Liver (tissue), 9 donors: ENCODE results near the gene PREX1. TPM values are rescaled to one million over a fixed set of nuclear protein-coding genes. Genes with fewer than 3 reads are reported as not detected.

Experiments
- DNase-seq: peaks from one replicate; pipeline ENCODE4 v3.0.0-alpha.2; 2017; ENCODE audit warnings: low spot score
- H3K27ac ChIP-seq, 2 donors: one replicate each; pipeline ENCODE4 v1.7.0; 2013; ENCODE audit warnings: inconsistent platforms in 2 of 2, low read length in 2 of 2, control low read depth in 1 of 2, low read depth in 1 of 2, mild to moderate bottlenecking in 1 of 2
- H3K27me3 ChIP-seq, 4 donors: one replicate each; pipeline versions ENCODE4 v1.6.1 to v1.7.0; 2013; ENCODE audit warnings: low read length in 3 of 4, inconsistent platforms in 1 of 4, mild to moderate bottlenecking in 1 of 4, moderate library complexity in 1 of 4; ENCODE audit not compliant: control insufficient read depth in 4 of 4, insufficient read depth in 4 of 4
- H3K36me3 ChIP-seq, 4 donors: one replicate each; pipeline versions ENCODE4 v1.6.1 to v1.7.0; 2013; ENCODE audit warnings: low read length in 3 of 4, mild to moderate bottlenecking in 3 of 4, low read depth in 1 of 4, moderate library complexity in 1 of 4; ENCODE audit not compliant: control insufficient read depth in 4 of 4, insufficient read depth in 3 of 4
- H3K4me1 ChIP-seq, 4 donors: one replicate each; pipeline versions ENCODE4 v1.6.1 to v1.7.0; 2013; ENCODE audit warnings: low read length in 3 of 4, mild to moderate bottlenecking in 3 of 4, moderate library complexity in 1 of 4; ENCODE audit not compliant: control insufficient read depth in 4 of 4, insufficient read depth in 4 of 4
- H3K4me3 ChIP-seq, 3 donors: one replicate each; pipeline versions ENCODE4 v1.6.1 to v1.7.0; 2013; ENCODE audit warnings: low read length in 3 of 3, control low read depth in 1 of 3, low read depth in 1 of 3, mild to moderate bottlenecking in 1 of 3
- H3K9ac ChIP-seq, 2 donors: one replicate each; pipeline ENCODE4 v1.7.0; 2013; ENCODE audit warnings: low read length in 2 of 2, mild to moderate bottlenecking in 2 of 2, moderate library complexity in 2 of 2, control low read depth in 1 of 2, low read depth in 1 of 2
- H3K9me3 ChIP-seq, 4 donors: one replicate each; pipeline versions ENCODE4 v1.6.1 to v1.7.0; 2013; ENCODE audit warnings: low read length in 3 of 4; ENCODE audit not compliant: control insufficient read depth in 4 of 4
- ATF3 ChIP-seq: IDR thresholded peaks from 2 replicates; pipeline ENCODE4 v1.6.1; 2016; ENCODE audit warnings: antibody characterized with exemption
- CTCF ChIP-seq: fragments of 150-350 bp; IDR thresholded peaks from 2 replicates; pipeline ENCODE4 v1.5.1; 2017; ENCODE audit warnings: improper control_type of control experiment, low read depth, low read length; ENCODE audit not compliant: missing input control
- EGR1 ChIP-seq, 2 donors: IDR thresholded peaks; 2 replicates each; pipeline ENCODE4 v1.6.1; 2016 to 2018; ENCODE audit warnings: antibody characterized with exemption in 2 of 2, low read depth in 2 of 2
- FOXA1 ChIP-seq: IDR thresholded peaks from 2 replicates; pipeline ENCODE4 v1.6.1; 2016; ENCODE audit warnings: antibody characterized with exemption
- FOXA2 ChIP-seq: IDR thresholded peaks from 2 replicates; pipeline ENCODE4 v1.6.1; 2016; ENCODE audit warnings: antibody characterized with exemption
- GABPA ChIP-seq, 2 donors: IDR thresholded peaks in 1 of 2; conservative IDR thresholded peaks in 1 of 2; 2 replicates each; pipeline ENCODE4 v1.6.1; 2016; ENCODE audit warnings: antibody characterized with exemption in 2 of 2, mild to moderate bottlenecking in 1 of 2, moderate library complexity in 1 of 2
- HNF4A ChIP-seq, 2 donors: conservative IDR thresholded peaks; 2 replicates each; pipeline ENCODE4 v1.6.1; 2016; ENCODE audit warnings: antibody characterized with exemption in 2 of 2, mild to moderate bottlenecking in 2 of 2
- HNF4G ChIP-seq: IDR thresholded peaks from 2 replicates; pipeline ENCODE4 v1.6.1; 2016; ENCODE audit warnings: antibody characterized with exemption
- JUND ChIP-seq, 2 donors: IDR thresholded peaks; 2 replicates each; pipeline ENCODE4 v1.6.1; 2016; ENCODE audit warnings: antibody characterized with exemption in 2 of 2
- MAX ChIP-seq: IDR thresholded peaks from 2 replicates; pipeline ENCODE4 v1.6.1; 2016; ENCODE audit warnings: antibody characterized with exemption
- NR2F2 ChIP-seq: IDR thresholded peaks from 2 replicates; pipeline ENCODE4 v1.6.1; 2016; ENCODE audit warnings: antibody characterized with exemption
- RAD21 ChIP-seq, 2 donors: IDR thresholded peaks; 2 replicates each; pipeline ENCODE4 v1.6.1; 2016; ENCODE audit warnings: antibody characterized with exemption in 2 of 2, mild to moderate bottlenecking in 2 of 2
- REST ChIP-seq: IDR thresholded peaks from 2 replicates; pipeline ENCODE4 v1.6.1; 2016; ENCODE audit warnings: antibody characterized with exemption, mild to moderate bottlenecking
- RXRA ChIP-seq, 2 donors: IDR thresholded peaks; 2 replicates each; pipeline ENCODE4 v1.6.1; 2017 to 2018; ENCODE audit warnings: antibody characterized with exemption in 2 of 2, mild to moderate bottlenecking in 1 of 2
- SP1 ChIP-seq: IDR thresholded peaks from 2 replicates; pipeline ENCODE4 v1.6.1; 2018; ENCODE audit warnings: antibody characterized with exemption, mild to moderate bottlenecking
- TAF1 ChIP-seq: conservative IDR thresholded peaks from 2 replicates; pipeline ENCODE4 v1.6.1; 2016; ENCODE audit warnings: antibody characterized with exemption, mild to moderate bottlenecking
- YY1 ChIP-seq: IDR thresholded peaks from 2 replicates; pipeline ENCODE4 v1.6.1; 2016; ENCODE audit warnings: antibody characterized with exemption, mild to moderate bottlenecking
- ZBTB33 ChIP-seq: IDR thresholded peaks from 2 replicates; pipeline ENCODE4 v1.6.1; 2016; ENCODE audit warnings: antibody characterized with exemption
- WGBS: extraction: QIAGEN DNeasy Blood & Tissue Kit; methylation state at CpG from one replicate; pipeline ENCODE4 v1.1.7; 2013; 5-methylcytosine and 5-hydroxymethylcytosine counted together
- polyA plus RNA-seq, 2 donors: library from polyadenylated mRNA; stranded (reverse) in 1 of 2; unstranded in 1 of 2; fragments of 200-250 nt in 1 of 2; fragments of >200 nt in 1 of 2; fragmentation: Nextera tagmentation in 1 of 2; extraction: Ambion mirVana in 1 of 2; gene quantifications; one replicate each; pipeline versions ENCODE4 v1.2.1 to v1.2.3, GENCODE V29; 2013 to 2015
- total RNA-seq, 2 donors: library from RNA; depleted of rRNA; stranded (reverse); fragments of >200 nt; gene quantifications; one replicate each; pipeline ENCODE4 v1.2.3, GENCODE V29; 2014
- donor health status: healthy.
- donor health status: healthy.
- donor health status: healthy.
- donor health status: healthy.
- donor health status: healthy.

The PREX1 gene
- total and polyA plus RNA-seq, 4 donors, result 2.2 to 18.0 (median 10.8) TPM

- no peaks in the 10 kb centered on the region for H3K4me1 ChIP-seq
- H3K9me3 ChIP-seq, result no peaks in the 10 kb centered on the region
- no peak overlapping the region for H3K9ac ChIP-seq
- WGBS, result 80% methylated on average over 12 of the region's 12 CpGs
- no peak for DNase-seq
- no peak overlapping the region for H3K27ac ChIP-seq
- H3K4me3 ChIP-seq, result no peak overlapping the region
- H3K36me3 ChIP-seq, result peaks cover 0 to 2% (median 0%) of the 10 kb centered on the region in 4 donors
- no peak for TF ChIP-seq TAF1
- no peak for TF ChIP-seq RXRA (IDR thresholded peaks at IDR 0.05)
- TF ChIP-seq FOXA2, result no peak
- TF ChIP-seq ATF3, result no peak
- no peak for TF ChIP-seq REST
- no peak for TF ChIP-seq CTCF
- TF ChIP-seq YY1, result no peak
- no peak for TF ChIP-seq ZBTB33
- no peak for TF ChIP-seq RAD21 (IDR thresholded peaks at IDR 0.05)
- no peak for TF ChIP-seq HNF4A (conservative IDR thresholded peaks at IDR 0.05)
- no peak for TF ChIP-seq EGR1 (IDR thresholded peaks at IDR 0.05; ENCODE audit: low read depth in 2 of 2)
- no peak for TF ChIP-seq HNF4G
- no peak for TF ChIP-seq JUND (IDR thresholded peaks at IDR 0.05)
- no peak for TF ChIP-seq FOXA1
- TF ChIP-seq MAX, result no peak
- TF ChIP-seq SP1, result no peak
- TF ChIP-seq GABPA (IDR thresholded peaks at IDR 0.05 in 1 of 2, conservative IDR thresholded peaks at IDR 0.05 in 1 of 2), result no peak
- no peak for TF ChIP-seq NR2F2
- no peaks in the 10 kb centered on the region for H3K27me3 ChIP-seq
Observed at GRCh38 chr20:48732081-48732829, 95.5 kb downstream of the PREX1 start.
